Activated naive CD4-positive, alpha-beta T cell treated with anti-CD3 and anti-CD28 coated beads for 36 hours (primary cell): ENCODE data around the gene RIMS3. TPM values are rescaled to one million over a fixed set of nuclear protein-coding genes. Genes with fewer than 3 reads are reported as not detected.
A peak's percentile ranks its signal among the peaks of the same experiment; 100 is the strongest.

Source experiments
- CTCF ChIA-PET: fragments of 350-600 bp; sonication (Branson Sonifier 250); formaldehyde crosslinking; loops from one replicate; lab custom pipeline; 2021; ENCODE audit warnings: antibody characterized with exemption; lab: Charles Lee
- DNase-seq: peaks from one replicate; pipeline ENCODE4 v3.0.0-alpha.2; 2020
- H3K27ac Mint-ChIP-seq: one replicate; pipeline ENCODE4 v1.8.0; 2021; ENCODE audit warnings: mild to moderate bottlenecking, mixed read lengths
- H3K27me3 Mint-ChIP-seq: one replicate; pipeline ENCODE4 v1.8.0; 2021; ENCODE audit warnings: low read depth, mixed read lengths
- H3K36me3 Mint-ChIP-seq: one replicate; pipeline ENCODE4 v1.8.0; 2021; ENCODE audit warnings: low read depth, mixed read lengths
- H3K4me1 Mint-ChIP-seq: one replicate; pipeline ENCODE4 v1.8.0; 2021; ENCODE audit warnings: low read depth, mixed read lengths
- H3K4me3 Mint-ChIP-seq: one replicate; pipeline ENCODE4 v1.8.0; 2021; ENCODE audit warnings: mild to moderate bottlenecking, moderate library complexity, mixed read lengths
- H3K9me3 Mint-ChIP-seq: one replicate; pipeline ENCODE4 v1.8.0; 2021; ENCODE audit warnings: mixed read lengths
- intact Hi-C: fragments of 100-400 bp; cut with micrococcal nuclease; formaldehyde crosslinking; loops from one replicate; pipeline ENCODE4 v1.15.1; 2023
- total RNA-seq, 2 experiments: library from RNA; stranded (reverse); gene quantifications; one replicate each; pipeline ENCODE4 v1.2.3, GENCODE V29; 2021

RIMS3 gene
- 1 to 10 TPM; 3.6 to 3.7 TPM for total RNA-seq

GRCh38 chr1:40665335-40666171 lies at the start of gene RIMS3:
RIMS3 (minus strand) TSS chr1:40665682; CDS start chr1:40641925, 23,757 bp downstream.
- DNase-seq: peak; percentile 86
- CTCF ChIA-PET: no interaction called here
- H3K27ac Mint-ChIP-seq: no peak within 1 kb of the TSS
- no peaks in the 10 kb centered on the region for H3K9me3 Mint-ChIP-seq
- peak within 1 kb of the TSS; percentile 73 for H3K4me3 Mint-ChIP-seq
- H3K4me1 Mint-ChIP-seq: peaks cover 17% of the 10 kb centered on the region
- H3K36me3 Mint-ChIP-seq: no peaks in the 10 kb centered on the region
- intact Hi-C loops: loop anchor here (1.0 to 5.0 kb wide), 5 partner anchors 27 to 523 kb away; no protein-coding TSS in a partner anchor
- no peaks in the 10 kb centered on the region for H3K27me3 Mint-ChIP-seq

DNA sequence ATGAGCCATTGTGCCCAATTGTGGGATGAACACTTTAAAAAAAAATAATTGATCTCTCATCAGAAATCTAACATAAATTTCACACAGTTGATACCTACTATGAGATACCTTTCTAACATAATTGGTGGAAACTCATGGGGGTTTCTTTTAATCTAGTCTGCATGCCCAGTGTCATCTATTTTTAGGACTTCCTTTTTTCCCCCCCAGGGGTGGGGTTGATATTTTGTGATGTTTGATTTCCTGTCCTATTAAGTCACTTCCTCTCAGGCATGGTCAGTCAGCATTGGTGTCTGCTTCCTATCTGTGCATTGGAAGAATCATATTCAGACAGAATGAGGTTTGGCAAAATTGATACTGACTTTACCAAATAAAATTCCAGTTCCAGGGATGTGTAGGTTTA lies 47.5 kb upstream of the RIMS3 start:
- peak; percentile 18 for DNase-seq
- CTCF ChIA-PET: interaction anchor here (0.6 to 1.1 kb wide), 2 partner anchors 45 to 62 kb away, joined by 3 read pairs; no protein-coding TSS in a partner anchor
- Mint-ChIP-seq H3K27ac (no peak overlapping the region), H3K9me3 (no peaks in the 10 kb centered on the region), H3K4me3 (no peak overlapping the region), H3K36me3 (peaks cover 11% of the 10 kb centered on the region), H3K27me3 (no peaks in the 10 kb centered on the region), H3K4me1 (peaks cover 59% of the 10 kb centered on the region)
- intact Hi-C loops: no loop called here

- H3K4me1 Mint-ChIP-seq: peaks cover 60% of the 10 kb centered on the region
- no peak for DNase-seq
- intact Hi-C loops: no loop called here
- CTCF ChIA-PET: interaction anchor here (1.1 kb wide), 1 partner anchor 62 kb away, joined by 3 read pairs; no protein-coding TSS in a partner anchor
- H3K27ac Mint-ChIP-seq: no peak overlapping the region
- H3K27me3 Mint-ChIP-seq: no peaks in the 10 kb centered on the region
- H3K4me3 Mint-ChIP-seq: no peak overlapping the region
- peaks cover 11% of the 10 kb centered on the region for H3K36me3 Mint-ChIP-seq
- H3K9me3 Mint-ChIP-seq: no peaks in the 10 kb centered on the region
These were observed 47.0 kb upstream of the RIMS3 start for GRCh38 chr1:40712405-40712944.

GRCh38 chr1:40711465-40712404 lies 46.3 kb upstream of the RIMS3 start:
- peaks cover 56% of the 10 kb centered on the region for H3K4me1 Mint-ChIP-seq
- peaks cover 11% of the 10 kb centered on the region for H3K36me3 Mint-ChIP-seq
- H3K27ac Mint-ChIP-seq: peak overlapping the region; percentile 72
- DNase-seq: no peak
- CTCF ChIA-PET: interaction anchor here (1.1 kb wide), 1 partner anchor 63 kb away, joined by 3 read pairs; no protein-coding TSS in a partner anchor
- no peak overlapping the region for H3K4me3 Mint-ChIP-seq
- no peaks in the 10 kb centered on the region for H3K27me3 Mint-ChIP-seq
- H3K9me3 Mint-ChIP-seq: no peaks in the 10 kb centered on the region
- intact Hi-C loops: no loop called here

DNA sequence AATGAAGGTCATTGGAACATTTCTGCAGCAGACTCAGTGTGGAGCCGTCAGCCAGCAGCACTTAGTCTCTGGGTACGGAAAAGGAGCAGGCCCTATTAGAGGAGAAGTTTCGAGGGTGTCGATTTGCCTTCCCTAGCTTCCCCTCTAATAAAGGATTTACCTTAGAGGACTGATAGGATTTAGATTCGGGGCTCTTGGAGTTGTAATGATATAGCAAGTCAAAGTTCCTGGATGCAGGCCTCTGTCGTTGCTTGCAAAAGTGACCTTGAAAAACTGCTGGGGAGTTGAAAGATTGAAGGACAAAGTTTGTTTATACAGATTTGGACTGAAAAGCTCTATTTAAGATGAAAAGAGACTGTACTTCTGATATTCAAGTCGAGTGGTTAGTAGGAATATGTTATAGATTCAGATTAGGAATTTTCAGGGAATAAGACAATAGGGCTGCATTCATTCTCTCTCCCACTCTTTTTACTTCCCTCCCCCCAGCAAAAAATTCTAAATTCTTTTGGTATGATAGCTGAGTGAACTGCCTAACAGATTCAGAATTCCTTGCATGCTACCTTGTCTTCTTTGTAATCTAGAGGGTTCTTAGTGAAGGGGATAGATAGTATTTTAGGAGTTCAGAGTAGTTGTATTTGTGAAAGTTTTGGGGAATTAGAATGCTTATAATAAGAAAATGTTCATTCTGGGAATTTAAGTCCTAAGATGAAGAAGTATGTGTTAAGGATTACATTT lies 45.3 kb upstream of the RIMS3 start:
- peaks cover 51% of the 10 kb centered on the region for H3K4me1 Mint-ChIP-seq
- intact Hi-C loops: no loop called here

DNA sequence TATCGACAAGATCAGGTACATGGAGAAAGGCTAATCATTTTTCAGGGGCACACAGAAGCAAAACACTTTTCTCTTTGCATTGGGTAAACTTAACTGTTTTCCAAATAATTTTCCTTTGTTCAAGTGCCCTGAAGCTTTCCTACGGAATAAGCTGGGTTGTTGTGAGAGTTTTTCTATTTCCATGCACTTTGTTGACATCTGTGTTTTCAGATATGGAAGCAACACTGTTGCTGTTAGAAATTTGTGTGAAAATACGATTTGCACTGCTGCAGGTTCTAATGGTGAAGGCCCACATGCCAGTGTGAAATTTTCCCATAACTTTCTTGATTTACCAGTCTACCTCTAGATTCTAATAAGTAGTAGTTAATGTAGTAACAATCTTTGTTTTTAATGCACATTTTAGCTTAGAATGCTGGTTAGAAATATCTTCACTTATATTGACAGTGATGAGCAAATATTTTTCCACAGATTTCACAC lies 44.4 kb upstream of the RIMS3 start:
- DNase-seq: no peak
- Mint-ChIP-seq H3K27me3 (no peaks in the 10 kb centered on the region), H3K4me3 (peak overlapping the region; percentile 84), H3K4me1 (peaks cover 56% of the 10 kb centered on the region), H3K36me3 (peaks cover 15% of the 10 kb centered on the region), H3K9me3 (no peaks in the 10 kb centered on the region), H3K27ac (no peak overlapping the region)
- intact Hi-C loops: loop anchor here (1.0 kb wide), 1 partner anchor 18 kb away; no protein-coding TSS in a partner anchor
- CTCF ChIA-PET: interaction anchor here (0.7 kb wide), 1 partner anchor 15 kb away, joined by 3 read pairs; no protein-coding TSS in a partner anchor

More for the DNA sequence above, 45.3 kb upstream of the RIMS3 start:
- H3K27ac Mint-ChIP-seq: peak overlapping the region; percentile 34
- no peak for DNase-seq
- H3K9me3 Mint-ChIP-seq: no peaks in the 10 kb centered on the region
- peak overlapping the region; percentile 26 for H3K4me3 Mint-ChIP-seq
- CTCF ChIA-PET: no interaction called here
- H3K36me3 Mint-ChIP-seq: peaks cover 15% of the 10 kb centered on the region
- no peaks in the 10 kb centered on the region for H3K27me3 Mint-ChIP-seq

DNA sequence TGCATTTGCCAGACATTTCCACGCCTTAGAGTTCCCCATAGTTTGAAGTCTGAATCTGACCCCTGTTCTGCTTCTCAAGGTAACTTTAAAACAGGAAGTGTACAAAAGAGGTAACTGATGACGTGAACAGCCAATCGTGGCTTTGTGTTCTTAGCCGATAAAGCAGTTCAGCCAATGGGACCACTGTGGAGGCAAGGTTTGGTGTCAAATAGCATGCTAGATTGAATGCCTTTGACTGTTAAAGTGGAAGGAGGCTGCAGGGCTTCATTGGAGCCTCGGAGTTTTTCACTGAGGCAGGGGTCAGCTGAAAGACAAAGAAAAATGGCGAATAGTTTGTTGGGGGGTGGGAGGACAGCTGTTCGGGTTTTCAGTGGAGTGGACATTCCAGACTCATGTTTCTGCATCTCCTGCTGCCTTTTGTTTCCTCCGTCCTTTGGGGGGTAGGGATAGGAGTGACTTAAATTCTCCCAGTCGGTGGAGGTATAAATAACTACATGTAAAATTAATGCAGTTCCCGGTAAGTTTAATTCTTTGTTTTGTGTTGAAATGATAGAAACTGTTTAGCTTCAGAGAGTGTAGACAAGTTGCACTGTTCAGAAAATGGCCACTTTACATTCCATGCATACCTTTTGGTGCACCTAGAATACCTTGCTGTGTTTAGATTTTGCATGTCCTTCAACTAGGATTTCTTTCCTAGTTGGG lies 43.8 kb upstream of the RIMS3 start:
- no peaks in the 10 kb centered on the region for H3K27me3 Mint-ChIP-seq
- CTCF ChIA-PET: interaction anchor here (0.7 to 1.1 kb wide), 2 partner anchors 10 to 15 kb away, joined by 3 to 4 read pairs; no protein-coding TSS in a partner anchor
- intact Hi-C loops: loop anchor here (1.0 kb wide), 1 partner anchor 17 kb away; no protein-coding TSS in a partner anchor
- DNase-seq: peak; percentile 86
- peaks cover 58% of the 10 kb centered on the region for H3K4me1 Mint-ChIP-seq
- peak overlapping the region; percentile 84 for H3K4me3 Mint-ChIP-seq
- peak overlapping the region; percentile 90 for H3K27ac Mint-ChIP-seq
- H3K36me3 Mint-ChIP-seq: peaks cover 15% of the 10 kb centered on the region
- H3K9me3 Mint-ChIP-seq: no peaks in the 10 kb centered on the region

GRCh38 chr1:40708750-40709099 lies 43.2 kb upstream of the RIMS3 start:
- H3K27ac Mint-ChIP-seq: peak overlapping the region; percentile 90
- H3K27me3 Mint-ChIP-seq: no peaks in the 10 kb centered on the region
- peaks cover 16% of the 10 kb centered on the region for H3K36me3 Mint-ChIP-seq
- intact Hi-C loops: loop anchor here (1.0 kb wide), 1 partner anchor 16 kb away; no protein-coding TSS in a partner anchor
- peak overlapping the region; percentile 84 for H3K4me3 Mint-ChIP-seq
- H3K9me3 Mint-ChIP-seq: no peaks in the 10 kb centered on the region
- peaks cover 62% of the 10 kb centered on the region for H3K4me1 Mint-ChIP-seq
- CTCF ChIA-PET: interaction anchor here (1.1 kb wide), 1 partner anchor 10 kb away, joined by 4 read pairs; no protein-coding TSS in a partner anchor
- DNase-seq: no peak

DNA sequence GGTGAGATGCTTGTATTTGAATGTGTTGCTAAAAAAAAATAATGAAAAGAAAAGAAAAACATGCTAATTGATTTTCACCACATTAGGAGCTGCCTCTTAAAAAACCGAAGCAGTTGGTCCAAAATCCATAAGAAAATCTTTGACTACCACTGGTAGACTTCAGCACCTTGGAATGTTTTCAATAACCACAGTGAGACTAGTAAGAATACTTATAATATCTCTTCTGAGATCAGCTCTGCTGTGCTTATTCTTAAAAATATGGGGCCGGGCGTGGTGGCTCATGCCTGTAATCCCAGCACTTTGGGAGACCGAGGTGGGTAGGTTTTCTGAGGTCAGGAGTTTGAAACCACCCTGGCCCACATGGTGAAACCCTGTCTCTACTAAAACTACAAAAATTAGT lies 41.1 kb upstream of the RIMS3 start:
- H3K36me3 Mint-ChIP-seq: peaks cover 11% of the 10 kb centered on the region
- CTCF ChIA-PET: interaction anchor here (0.9 kb wide), 1 partner anchor 12 kb away, joined by 5 read pairs; no protein-coding TSS in a partner anchor
- peak overlapping the region; percentile 5 for H3K27ac Mint-ChIP-seq
- H3K4me3 Mint-ChIP-seq: no peak overlapping the region
- intact Hi-C loops: no loop called here
- no peaks in the 10 kb centered on the region for H3K9me3 Mint-ChIP-seq
- H3K27me3 Mint-ChIP-seq: no peaks in the 10 kb centered on the region
- peaks cover 62% of the 10 kb centered on the region for H3K4me1 Mint-ChIP-seq
- no peak for DNase-seq

DNA sequence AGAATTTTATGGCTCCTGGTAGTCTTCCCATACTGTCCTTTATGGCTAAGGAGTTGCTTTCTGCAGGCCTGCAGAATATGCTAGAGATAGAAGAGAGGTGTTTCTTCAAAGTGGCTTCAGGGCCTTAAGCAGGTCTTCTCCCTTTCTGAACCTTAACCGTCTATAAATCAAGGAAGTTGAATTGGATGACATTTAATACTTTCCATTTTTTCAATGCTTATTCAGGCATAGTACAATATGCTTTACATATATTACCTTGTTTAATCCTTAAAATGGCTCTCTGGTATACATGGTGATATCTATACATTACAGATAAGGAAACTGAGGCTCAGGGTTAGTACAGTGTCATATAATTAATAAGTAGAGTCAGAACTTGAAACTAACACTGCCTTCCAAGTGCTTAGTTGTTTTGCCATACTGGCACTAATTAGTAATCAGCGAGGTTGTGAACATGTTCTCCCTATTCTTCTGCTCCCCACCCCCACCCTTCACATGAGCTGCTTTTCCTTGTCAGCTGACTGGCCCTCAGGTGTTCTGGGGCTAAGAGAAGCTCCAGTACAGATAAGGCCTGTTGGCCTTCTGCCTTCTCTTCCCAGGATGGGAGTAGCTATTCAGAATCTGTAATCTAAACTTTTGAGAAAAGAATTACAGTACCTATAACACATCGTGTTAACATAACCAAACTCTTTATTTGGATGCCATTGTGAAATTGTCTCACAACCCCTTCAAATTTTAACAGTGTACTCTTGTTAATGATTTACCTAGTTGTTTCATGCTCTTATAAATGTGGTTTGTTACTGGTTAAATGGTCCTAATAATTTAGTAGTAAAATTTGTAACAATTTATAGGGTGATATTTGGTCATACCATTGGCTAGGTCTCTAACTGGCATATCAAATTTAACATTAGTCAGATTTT lies 39.6 kb upstream of the RIMS3 start:
- H3K27ac Mint-ChIP-seq: no peak overlapping the region
- no peak for DNase-seq
- peaks cover 52% of the 10 kb centered on the region for H3K4me1 Mint-ChIP-seq
- H3K27me3 Mint-ChIP-seq: no peaks in the 10 kb centered on the region
- no peak overlapping the region for H3K4me3 Mint-ChIP-seq
- intact Hi-C loops: no loop called here
- no peaks in the 10 kb centered on the region for H3K9me3 Mint-ChIP-seq
- H3K36me3 Mint-ChIP-seq: peaks cover 9% of the 10 kb centered on the region
- CTCF ChIA-PET: no interaction called here
